ENCODE results near the gene GRID1.

DNA sequence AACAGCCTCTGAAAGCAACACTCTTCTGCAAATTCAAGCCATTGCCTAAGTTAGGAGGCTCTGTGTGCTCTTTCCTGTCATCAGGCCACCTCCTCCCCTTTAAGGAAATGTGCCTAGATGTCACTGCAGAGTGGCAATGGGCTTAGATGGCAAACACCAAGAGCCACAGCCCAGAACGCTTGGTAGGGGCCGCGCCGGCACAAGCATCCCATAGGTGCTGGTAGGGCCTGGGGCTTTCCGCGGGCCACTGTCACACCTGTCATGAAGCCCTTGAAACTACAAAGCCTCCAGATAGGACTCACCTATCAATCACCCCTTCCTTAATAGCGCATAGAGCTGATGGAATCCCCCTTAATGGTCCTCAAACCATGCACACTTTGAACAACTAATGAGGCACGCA is 299.9 kb downstream of the GRID1 start:
- TF ChIP-seq EZH2phosphoT487 (IDR thresholded peaks at IDR 0.05; ENCODE audit: insufficient read depth, low read depth) (no peak), EZH2 (IDR thresholded peaks at IDR 0.05; ENCODE audit: insufficient read depth, poor library complexity, severe bottlenecking) (no peak)
